Cardiac atrium fibroblast (primary cell): ENCODE results near the gene ING2. TPM values are rescaled to one million over a fixed set of nuclear protein-coding genes. Genes with fewer than 3 reads are reported as not detected.

Source experiments
- total RNA-seq: library from RNA; depleted of rRNA; stranded (reverse); fragments of >200 nt; gene quantifications from 2 replicates; pipeline ENCODE4 v1.2.3, GENCODE V29; 2015

Gene ING2
- 6.3 and 11.0 TPM in 2 replicates for total RNA-seq

DNA sequence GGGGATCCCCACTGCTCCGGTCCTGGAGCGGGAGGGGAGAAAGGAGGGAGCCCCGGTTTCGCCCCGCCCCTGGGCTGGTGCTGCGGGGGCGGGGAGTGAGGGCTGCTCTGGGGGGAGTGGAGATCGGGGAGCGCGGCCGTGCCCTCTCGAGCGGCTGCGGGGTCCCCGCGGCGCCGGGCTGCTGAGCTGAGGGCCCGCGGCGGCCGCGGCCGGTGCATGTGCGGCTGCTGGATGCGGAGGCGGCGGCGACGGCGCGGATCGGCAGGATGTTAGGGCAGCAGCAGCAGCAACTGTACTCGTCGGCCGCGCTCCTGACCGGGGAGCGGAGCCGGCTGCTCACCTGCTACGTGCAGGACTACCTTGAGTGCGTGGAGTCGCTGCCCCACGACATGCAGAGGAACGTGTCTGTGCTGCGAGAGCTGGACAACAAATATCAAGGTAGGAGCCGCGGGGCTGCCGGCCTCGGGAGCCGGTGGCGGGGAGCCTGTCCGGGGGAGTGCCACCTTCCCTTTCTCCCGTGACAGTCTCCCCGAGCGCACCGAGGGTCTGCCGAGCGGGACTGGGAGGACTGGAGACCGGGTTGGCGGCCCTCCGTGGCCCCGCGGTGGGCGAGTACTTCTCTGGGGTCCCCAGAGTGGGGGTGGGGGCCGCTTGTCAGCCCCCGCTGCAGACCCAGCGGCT is at the start of gene ING2:
Gene ING2 (plus strand): TSS at position 129 of the 681 bp plus-strand sequence. CDS start 138 bp downstream, at position 267.

Other genes starting within 250 kb of the ING2 start
- not detected in 2 replicates for gene CLDN22, start 184.8 kb upstream of the ING2 start, total RNA-seq
- gene CLDN24, start 182.6 kb upstream of the ING2 start, total RNA-seq, result not detected in 2 replicates
- gene CDKN2AIP, start 60.4 kb upstream of the ING2 start, total RNA-seq, result 8.5 and 8.9 TPM in 2 replicates
- gene RWDD4, start 154.1 kb downstream of the ING2 start, total RNA-seq, result 12.6 and 20.6 TPM in 2 replicates
- 17.8 and 21.7 TPM in 2 replicates for gene TRAPPC11, start 154.2 kb downstream of the ING2 start, total RNA-seq